GM20431 (cell line): ENCODE results near the gene SDHAF2.

ENCODE experiments used
- in situ Hi-C: fragments of 300-500 bp; cut with MseI, MboI; formaldehyde crosslinking; loops from one replicate; pipeline ENCODE4 v1.15.0; 2020; ENCODE audit warnings: low sequenced_read_pairs; ENCODE audit not compliant: unreplicated experiment

The SDHAF2 gene

DNA sequence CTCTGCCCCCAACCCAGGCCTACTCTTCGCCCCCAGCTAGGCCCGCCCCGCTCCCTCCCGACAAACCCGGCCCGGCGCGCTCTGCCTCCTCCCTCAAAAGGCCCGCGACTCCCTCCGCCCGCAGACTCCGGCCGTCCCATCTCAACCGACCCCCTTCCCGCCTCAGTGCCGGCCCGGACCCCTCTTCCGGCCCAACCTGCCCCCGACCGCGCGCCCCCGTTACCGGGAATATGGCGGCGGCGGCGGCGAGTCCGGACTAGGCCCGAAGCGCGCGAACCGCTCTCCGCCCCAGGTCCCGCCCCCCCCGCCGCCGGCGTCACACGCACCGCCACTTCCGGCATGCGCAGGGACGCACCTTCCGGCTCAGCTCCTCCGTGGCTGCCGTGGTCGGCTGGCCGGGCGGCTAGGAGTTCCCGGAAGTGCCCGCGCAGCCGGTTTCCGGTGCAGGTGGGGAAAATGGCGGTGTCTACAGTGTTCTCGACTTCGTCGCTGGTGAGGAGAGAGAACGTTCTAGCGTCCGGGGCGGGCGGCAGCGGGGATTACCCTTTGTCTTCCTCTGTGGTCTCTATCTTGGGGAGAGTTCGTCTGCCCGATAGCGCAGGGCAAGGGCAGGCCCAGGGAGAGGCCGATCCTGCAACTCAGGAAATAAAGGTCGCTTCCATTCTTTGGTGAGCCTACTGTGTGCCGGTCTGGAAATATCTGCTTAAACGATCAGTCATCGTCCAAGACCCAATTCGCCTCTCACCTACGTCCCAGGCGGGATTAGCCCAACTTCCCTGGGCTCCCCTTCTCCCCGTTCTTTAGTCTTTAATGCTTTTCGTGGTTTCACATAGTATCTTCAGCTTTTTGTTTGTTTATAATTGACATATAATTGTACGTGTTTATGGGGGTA lies at the start of gene SDHAF2, which contains the start of gene CPSF7:
TSS of gene SDHAF2 (plus strand) at position 434 of the 892 bp plus-strand sequence. CDS start at position 457, 23 bp downstream.
TSS of gene CPSF7 (minus strand) at position 285 of the 892 bp plus-strand sequence. CDS start 740 bp downstream, outside the sequence.
- in situ Hi-C loops, result no loop called here

DNA sequence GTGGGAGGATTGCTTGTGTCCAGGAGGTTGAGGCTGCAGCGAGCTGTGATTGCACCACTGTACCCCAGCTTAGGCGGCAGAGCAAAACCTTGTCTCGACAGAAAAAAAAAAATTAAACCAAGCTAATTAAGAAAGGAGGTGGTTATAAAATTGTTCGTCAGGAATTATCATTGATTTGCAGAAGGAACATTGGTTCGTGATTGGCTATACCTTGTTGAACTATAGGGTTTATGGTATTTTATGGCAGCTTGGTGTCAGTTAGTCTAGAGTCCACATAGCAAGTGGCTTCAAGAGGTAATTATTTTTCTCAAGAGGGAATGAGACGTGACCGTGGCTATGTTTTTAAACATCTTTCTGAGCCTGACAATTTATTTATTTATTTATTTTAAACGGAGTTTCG lies 49.0 kb upstream of the SDHAF2 start:
- in situ Hi-C loops, result loop anchor here (10.0 kb wide), 1 partner anchor 46 kb away; the partner anchor contains the start of genes DDB1 and TKFC

DNA sequence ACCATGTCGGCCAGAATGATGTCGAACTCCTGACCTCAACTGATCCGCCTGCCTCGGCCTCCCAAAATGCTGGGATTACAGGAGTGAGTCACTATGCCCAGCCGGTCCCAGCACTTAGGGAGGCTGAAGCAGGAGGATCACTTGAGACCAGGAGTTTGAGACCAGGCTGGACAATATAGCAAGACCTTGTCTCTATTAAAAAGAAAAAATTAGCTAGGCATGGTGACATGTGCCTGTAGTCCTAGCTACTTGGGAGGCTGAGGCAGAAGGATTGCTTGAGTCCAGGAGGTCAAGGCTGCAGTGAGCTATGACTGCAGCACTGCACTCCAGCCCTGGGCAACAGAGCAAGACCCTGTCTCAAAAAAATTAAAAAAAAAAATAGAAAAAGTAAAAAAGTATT lies 46.1 kb upstream of the SDHAF2 start:
- in situ Hi-C loops, result loop anchor here (10.0 kb wide), 1 partner anchor 49 kb away; the partner anchor contains the start of genes DDB1 and TKFC

DNA sequence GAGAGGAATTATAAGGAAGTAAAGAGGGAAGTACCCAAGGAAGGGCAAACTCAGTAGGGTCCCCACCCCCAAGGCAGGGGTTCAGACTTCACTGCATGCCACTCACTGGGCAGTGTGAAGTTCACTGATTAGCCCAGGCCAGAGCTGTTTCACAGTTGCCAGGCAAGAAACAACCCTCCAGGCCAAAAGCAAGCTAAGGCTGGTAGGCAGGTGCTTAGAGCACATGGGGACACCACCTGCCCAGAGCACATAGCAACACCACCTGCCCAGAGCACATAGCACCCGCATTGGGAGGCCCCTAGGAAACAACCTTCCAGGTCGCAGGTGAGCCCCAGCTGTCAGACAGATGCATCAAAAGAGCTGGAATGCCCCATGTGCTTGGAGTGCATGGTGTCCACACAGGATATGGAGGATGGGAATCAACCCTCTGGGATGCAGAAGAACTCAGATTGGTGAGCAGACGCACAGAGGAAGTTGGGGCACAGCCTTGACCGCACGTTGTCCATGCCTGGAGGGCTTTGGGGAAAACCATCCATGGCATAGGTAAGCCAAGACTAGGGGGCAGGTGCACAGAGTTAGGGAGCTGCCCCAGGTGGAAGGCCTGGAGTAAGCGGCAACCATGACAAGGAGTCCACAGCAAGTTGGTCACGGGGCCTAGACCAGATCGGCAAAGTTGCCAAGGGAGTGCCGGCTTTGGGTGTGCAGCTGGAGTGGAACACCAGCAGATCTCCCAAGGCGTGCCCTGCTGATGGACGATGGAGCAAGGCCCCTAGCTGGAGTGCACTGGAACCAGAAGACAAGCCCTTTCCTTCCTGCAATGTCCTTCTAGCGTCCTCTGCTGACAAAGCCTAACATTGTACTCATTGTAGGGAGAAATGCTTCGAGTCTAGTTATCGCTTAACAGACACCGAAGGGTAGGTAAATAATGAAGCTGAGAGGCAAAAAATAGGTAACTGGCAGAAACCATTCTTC lies 45.4 kb upstream of the SDHAF2 start:
- in situ Hi-C loops, result loop anchor here (10.0 kb wide), 1 partner anchor 50 kb away; the partner anchor contains the start of genes DDB1 and TKFC

DNA sequence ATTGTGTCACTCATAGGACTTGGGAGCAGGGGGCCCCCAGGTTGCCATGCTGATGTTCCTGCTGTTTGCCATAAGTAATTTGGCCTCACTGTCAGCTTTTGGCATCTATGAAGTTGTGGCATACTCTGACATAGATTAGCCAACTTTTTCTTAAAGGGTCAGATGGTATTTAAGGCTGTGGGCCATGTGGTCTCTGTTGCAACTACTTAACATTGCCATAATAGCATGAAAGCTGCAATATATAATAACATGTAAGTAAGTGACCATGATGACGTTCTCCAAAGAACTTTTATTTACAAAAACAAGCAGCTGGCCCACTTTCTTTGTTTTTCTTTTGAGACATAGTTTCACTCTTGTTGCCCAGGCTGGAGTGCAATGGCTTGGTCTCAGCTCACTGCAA lies 39.8 kb upstream of the SDHAF2 start:
- in situ Hi-C loops, result no loop called here

DNA sequence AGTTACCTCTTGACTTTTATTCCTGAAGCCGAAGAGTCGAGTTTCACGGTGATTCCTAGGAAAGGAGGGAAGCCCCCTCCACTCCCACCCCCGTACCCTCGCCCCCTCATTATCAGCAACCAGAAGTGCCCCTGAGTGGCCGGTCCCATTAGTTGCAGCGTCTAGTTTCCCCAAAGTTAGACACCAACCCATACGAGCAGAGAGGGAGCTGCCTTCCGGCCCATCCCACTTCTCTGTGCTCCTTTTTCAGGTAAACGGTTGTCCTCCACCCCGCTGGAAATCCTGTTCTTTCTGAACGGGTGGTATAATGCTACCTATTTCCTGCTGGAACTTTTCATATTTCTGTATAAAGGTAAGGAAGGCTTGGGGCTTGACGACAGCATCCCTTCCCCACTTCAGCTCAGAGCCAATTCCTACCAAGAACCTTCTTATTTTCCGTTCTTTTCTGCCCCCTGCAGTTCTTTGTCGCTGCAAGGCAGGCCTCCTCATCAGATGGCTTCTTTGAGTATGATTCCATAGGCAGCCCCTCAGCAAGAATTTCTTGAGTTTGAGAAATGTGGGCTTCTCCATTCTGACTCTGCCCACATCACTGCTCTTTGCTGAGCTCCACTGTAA lies 36.8 kb upstream of the SDHAF2 start:
- in situ Hi-C loops, result no loop called here

DNA sequence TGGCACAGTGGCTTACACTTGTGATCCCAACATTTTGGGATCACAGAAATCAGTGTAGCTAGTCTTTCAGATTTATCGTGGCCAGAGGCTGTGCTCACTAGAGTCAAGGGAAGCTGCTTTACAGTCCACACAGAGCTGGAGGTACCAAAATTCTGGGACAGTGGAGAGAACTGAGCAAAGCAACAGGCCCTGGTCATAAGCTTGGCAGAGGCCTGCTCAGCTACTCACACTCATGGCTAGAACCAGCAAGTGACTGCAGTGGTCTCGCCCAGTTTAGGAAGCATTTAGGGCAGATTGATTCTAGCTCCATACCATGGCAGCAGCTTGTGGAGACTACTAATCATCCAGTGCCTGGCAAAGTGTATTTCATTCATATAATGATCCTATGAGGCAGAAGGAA lies 28.8 kb upstream of the SDHAF2 start:
- in situ Hi-C loops, result no loop called here

DNA sequence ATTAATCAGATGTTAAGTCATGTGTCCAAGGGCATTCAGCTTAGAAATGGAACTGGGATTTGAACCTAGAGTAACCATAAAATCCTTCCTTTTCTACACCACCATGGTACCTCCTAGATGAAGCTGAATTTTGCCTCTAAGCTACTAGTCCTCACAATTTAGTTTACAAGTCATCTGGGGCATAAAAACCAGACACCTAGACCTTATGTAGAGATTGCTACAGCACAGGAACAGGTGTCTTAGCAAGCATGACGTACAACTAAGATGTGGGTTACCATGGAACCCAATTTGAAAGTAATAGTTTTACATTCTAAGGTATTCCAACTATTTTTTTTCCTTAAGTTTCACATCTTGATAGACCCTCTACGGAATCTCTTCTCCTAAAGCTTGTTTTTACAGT lies 28.4 kb upstream of the SDHAF2 start:
- in situ Hi-C loops, result no loop called here

DNA sequence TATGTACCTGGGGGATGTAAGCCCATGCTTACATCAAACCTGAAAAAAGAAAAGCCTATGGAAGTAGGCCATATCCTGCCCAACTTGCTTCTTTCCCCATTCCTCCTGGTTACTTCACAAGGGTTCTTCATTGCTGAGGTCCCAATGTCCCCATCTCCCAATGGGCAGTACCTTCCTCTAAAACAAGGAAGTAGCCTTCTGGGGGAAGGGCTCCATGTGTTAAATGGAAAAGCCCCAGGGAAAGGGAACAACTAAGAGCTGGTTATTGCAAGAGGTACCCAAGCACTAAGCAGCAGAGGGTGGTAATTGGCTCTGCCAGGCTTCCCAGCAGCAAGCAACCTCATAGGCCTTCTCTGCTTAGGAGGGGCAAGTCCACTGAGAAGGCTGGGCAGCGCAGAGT lies 26.3 kb upstream of the SDHAF2 start:
- in situ Hi-C loops, result no loop called here

DNA sequence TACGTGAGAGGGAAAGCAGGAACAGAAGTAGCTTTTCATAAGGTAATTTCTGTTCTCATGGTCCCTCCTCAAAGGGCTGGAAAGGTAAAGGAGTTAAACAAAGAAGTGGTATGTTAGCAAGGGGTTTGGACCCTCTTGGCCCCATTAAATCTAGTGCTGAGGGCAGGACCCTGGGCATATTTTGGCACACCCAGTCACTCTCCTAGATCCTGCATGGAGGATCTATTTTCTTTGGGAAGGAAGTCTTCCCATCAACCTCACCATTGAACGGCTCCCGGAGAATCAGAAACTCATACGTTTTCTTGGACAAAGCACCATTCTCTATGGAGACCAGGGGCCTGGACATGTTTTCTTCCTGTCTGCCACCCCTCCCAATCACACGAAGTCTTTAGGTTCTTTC lies 25.8 kb upstream of the SDHAF2 start:
- in situ Hi-C loops, result no loop called here

DNA sequence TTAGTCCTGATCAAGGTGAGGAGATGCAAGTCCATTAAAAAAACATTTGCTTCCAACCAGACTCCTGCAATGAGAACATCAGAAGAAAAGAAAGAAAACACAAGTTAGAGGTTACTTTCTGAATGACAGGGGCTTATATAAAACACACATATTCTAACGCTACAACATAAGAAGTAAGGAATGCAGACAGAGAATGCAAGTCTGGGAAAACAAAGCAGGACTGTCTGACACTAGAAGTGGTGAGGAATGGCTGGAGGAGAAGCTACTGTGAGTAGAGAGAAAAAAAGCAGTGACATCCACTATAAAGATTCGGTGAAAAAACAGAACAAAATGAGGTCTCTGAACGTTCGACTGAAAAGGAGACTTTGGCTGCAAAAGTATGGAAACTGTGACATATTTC lies 25.3 kb upstream of the SDHAF2 start:
- in situ Hi-C loops, result no loop called here

DNA sequence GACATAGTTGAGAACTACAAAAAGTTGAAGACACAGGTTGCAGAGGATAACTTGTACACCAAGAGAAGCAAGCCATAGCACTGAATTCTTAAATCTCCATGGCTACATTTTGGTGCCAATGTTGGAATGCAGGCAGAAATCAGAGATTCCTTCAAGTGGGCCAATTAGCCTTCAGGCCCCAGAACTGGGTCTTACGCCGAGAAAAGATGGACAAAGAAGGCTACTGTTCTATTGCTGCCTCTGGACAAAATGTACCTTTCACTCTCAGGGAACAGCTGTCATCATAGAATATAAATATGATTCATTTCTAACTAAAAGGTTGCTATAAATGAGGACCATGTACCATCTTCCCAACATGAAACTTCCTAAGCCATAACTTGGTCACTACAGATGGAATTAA lies 23.9 kb upstream of the SDHAF2 start:
- in situ Hi-C loops, result no loop called here

DNA sequence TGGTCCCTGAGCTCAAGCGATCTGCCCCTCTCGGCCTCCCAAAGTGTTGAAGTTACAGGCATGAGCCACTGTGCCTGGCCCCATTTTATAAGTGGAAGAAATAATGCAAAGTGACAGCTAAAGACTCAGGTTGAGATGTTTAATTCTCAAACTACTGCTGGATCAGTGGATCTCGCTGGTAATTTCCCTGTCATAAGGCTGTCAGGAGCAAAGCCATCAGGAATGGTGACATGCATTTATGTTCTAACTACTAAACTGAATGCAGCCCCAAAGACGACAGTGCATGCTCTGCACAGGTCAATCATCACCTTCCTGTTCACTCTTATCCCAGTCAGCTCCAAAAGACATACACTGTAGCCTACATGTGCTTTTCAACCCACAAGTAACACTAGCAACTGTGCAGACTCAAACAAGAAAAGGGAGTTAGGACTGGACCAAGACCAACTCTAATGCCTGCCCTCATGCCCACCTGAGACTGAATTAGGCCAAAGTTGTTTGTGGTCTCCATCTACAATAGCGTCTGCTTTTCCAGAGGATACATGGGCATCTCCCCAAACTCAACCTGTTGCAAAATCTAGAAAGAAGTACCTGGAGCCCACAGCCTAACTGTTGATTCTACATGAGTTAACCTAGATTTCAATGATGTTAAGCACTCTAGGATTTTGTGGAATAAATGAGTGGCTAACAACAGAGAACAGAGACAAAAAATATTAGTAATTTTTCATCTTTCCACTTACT lies 22.8 kb upstream of the SDHAF2 start:
- in situ Hi-C loops, result no loop called here

DNA sequence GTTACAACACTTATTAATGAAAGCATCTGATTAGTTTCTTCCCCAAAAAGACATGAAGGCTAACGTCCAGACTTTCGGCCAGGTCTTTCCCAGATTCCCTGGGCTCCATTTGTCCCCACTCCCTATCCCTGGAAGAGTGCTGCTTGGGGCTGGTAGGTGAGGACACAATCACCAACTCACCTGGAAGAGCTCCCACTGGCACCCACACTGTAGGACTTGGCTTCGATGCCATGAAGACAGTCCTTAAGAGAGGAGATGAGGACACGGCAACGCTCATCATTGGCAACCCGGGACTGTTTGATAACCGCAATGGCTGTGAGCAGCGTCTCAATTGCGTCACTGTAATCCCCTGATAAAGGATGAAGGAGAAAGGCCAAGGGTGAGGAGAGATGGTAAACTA lies 18.3 kb upstream of the SDHAF2 start:
- in situ Hi-C loops, result no loop called here

DNA sequence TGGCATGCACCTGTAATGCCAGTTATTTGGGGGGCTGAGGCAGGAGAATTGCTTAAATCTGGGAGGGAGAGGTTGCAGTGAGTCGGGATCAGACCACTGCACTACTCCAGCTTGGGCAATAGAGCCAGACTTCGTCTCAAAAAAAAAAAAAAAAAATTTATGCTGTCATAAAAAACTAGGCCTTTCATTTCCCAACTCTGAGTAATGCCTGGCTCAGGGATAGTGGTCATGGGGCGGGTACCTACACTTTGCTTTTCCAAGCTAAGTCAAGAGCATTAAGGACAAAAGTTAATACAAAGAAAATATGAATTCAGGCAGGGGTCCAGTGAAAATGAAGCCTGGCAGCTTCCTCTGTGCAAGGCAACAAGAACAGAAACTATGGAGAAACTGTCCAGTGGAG lies 16.4 kb upstream of the SDHAF2 start:
- in situ Hi-C loops, result no loop called here

DNA sequence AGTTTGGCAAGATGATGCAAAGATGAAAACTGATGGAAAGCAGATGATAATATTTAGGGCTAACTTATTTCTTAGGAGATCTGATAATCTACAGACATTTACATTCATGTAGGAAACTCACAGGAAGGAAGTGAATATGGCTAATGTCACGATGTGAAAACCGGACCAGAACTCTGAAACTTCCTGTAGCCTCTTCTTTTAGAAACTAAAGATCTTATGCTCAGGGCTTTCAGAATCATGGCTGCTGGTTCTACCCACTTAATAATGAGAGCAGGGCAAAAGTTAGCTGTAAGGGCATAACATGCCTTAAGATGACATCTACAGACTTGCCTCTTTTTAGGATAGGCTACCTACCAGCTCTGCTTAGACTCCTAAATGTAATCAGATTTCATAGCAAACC lies 15.4 kb upstream of the SDHAF2 start:
- in situ Hi-C loops, result no loop called here

DNA sequence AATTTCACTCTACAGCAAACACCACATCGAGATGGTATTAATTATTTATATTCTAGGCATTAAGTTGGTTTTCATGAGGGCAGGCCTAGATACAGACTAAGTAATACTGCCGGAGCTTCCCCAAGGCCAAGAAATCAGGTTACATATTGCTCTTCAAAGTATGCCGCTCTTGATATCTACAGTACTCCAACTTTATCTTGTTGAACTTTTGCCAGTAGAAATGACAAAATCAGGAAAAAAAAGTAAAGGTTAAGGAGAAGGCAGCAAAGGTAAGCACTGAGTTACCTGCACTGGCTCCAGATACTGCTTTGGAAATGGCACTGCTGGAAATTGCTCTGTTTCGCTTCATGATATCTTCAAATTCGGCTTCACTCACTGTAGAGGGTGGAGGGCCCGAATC lies 14.5 kb upstream of the SDHAF2 start:
- in situ Hi-C loops, result no loop called here

DNA sequence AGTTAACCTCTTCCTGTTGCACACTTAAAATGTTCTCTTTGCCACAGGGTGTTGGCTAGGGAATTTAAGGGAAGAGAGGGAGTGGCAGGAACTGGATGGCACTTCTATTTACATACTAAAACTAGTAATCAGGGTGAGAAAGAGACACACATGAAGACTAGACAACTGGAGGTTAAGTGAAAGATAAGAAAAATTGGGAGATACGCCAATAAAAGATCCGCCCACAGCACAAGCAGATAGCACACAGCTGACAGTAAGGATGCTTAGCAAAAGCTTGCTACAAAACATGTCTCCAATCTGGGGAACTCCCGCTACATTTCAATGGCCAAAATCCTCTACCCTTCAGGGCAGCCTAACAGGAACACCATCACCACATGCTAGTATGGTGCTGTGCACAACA lies 13.0 kb upstream of the SDHAF2 start:
- in situ Hi-C loops, result no loop called here

DNA sequence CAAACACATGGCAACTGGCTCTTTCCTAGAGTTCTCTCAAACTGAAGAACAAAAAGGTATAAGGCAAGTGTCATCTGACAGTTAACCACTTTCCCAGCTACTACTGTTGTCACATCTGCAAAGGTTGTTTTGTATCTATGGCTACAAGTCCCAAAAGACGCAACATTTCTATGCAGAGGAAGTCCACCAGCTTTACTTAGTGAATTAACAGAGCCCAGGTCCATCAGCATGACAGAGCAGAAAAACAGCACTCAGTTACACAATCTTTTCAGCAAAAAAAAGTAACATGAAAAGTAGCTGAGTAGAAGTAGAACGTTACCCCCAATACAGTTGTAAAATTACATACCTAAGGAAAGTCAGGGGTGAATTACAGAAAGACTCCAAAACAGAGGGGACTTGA lies 12.3 kb upstream of the SDHAF2 start:
- in situ Hi-C loops, result no loop called here
